SHP77 (cell line): ENCODE measurements around the gene GOLT1B.

Experiments used
- DNase-seq, 2 experiments: peaks; one replicate each; lab custom pipeline; 2025; lab: John Stamatoyannopoulos, UW

Gene GOLT1B

GRCh38 chr12:21566223-21566906 is 64.8 kb downstream of the GOLT1B start:
- no peak for DNase-seq

GRCh38 chr12:21566907-21567394 is 65.4 kb downstream of the GOLT1B start:
- no peak for DNase-seq
